NCI-H2196 treated with DMSO at 0.1 percent for 48 hours (cell line): ENCODE data around the gene GRK5.

Experiments used
- DNase-seq: peaks from one replicate; lab custom pipeline; 2025; ENCODE audit not compliant: unreplicated experiment; lab: John Stamatoyannopoulos, UW

GRK5 gene

DNA sequence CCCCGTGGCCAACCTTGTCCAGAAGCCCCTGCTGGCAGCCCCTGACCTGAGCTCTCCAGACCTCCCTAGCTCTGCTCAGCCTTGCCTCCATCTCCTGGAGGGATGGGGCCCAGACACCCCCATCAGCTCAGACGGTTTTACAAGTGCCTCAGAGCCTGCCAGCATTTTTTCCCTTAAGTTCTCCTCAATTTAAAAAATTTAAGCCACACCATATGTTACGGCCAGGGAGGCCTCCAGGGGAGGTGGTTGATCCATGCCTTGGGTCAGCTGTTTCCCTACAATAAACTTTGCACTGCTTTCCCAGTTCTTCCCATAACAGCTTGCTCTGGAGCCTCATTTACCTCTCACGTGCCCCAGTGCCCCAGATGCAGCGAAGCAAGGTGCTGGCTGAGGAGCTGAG is 191.6 kb downstream of the GRK5 start:
- no peak for DNase-seq

DNA sequence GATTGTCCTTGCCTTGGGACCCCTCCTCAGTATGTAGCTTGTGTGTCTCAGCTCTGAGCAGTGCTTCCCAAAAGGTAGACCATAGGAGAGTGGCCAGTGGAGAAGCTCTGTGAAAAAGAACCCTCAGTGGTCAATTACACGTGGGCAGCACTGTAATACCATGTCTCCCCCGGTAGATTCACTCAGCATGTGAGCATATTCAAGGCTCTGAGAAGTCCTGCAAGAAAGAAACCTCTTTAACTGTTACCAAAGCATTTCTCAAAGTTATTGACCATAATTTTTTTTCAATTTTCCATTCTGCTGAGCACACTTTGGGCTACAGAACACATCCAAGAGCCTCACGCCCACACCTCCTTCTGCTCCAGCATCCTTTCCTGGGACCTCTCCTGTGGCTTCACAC is 192.1 kb downstream of the GRK5 start:
- no peak for DNase-seq

DNA sequence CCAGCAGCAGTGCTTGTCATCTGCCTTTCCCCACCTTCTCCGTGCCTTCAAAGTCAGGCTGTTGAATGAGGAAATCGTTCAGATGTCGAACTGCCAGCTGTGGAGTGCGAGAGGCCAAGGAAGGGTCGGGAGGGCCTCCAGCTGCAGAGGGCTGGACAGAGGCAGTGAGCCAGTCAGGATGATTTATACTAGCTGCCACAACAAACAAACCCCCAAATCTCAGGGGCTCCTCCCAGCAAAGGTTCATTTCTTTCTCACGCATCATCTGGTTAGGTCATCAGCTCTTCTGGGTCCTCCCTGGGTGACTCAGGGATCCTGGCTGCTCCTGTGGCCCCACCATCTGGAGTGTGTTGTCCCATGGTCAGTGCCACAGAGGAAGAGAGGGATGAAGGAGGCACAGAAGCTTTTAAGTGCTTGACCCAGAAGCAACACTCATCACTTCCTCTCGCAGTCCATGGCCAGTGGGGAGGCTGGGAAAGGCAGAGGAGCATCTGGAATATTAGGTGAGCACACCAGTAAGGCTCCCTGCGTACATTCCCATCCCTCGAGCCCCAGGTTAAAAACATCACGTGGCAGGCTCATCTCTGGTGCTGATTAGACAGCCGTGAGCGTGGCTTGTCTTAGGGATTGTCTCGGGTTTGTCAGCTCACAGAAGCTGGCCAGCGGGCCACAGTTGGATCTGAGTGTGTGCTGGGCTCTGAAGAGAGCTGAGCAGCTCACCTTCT is 194.5 kb downstream of the GRK5 start:
- DNase-seq = no peak

DNA sequence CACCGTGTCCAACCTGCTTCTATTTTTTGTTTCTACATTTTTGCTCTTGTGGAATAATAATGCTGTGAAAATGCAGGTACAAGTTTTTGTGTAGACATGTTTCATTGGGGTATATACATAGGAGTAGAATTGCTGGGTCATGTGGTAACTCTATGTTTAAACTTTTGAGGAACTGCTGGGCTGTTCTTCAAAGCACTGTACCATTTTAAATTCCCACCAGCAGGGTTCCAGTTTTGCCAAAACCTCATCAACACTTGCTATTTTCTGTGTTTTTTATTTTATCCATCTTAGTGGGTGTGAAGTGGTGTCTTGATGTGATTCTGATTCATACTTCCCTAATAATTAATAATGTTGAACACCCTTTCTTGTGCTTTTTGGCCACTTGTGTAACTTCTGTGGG is 196.6 kb downstream of the GRK5 start:
- DNase-seq = no peak

DNA sequence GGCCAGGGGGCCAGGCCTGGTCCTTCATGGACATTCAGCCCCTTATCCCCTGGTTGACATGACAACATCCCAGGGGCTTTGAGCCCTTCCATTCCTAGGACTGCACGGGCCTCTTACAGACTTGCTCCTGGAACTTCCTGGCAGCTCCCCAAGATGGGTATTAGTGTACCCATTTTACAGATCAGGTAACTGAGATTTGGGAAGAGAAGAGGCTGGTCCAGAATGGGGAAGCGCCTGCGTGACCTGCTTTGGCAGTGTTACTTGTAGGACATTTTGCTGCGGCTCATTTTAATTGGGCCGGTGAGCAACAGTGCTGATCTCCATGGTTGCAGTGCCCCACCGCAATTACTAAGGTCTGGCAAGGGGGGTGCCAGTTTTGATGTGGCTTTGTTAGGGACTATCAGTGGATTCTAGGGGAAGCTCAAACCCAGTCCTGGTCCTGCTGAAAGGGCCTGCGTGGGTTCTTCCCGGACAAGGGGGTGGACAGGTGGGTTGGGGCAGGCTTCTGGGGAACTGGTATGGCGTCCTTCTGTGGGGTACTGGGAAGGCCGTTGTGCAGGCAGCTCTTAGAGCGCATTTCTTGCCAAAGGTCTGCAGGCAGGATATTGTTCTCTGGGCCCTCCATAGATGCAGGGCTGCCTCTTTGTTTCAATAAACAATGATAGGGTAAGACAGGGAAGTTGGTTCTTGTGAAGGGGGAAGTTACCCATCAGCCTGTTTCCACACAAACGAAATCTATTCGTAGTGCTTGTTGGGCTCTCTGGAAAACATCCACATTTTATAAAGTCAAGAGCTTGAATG is 197.5 kb downstream of the GRK5 start:
- no peak for DNase-seq

DNA sequence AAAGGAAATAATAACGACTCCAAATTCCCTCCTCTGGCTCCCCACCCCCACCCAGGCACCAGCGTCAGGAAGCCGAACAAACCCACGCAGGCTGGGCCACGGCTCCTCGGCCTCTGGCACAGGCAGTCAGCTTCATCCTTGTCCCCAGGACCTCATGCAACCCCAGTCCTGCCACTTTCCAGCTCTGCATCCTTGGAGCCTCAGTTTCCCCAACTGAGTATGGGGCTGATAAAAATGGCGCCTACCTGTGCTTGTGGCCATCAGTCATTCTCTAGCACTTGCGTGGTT is 198.1 kb downstream of the GRK5 start:
- no peak for DNase-seq

DNA sequence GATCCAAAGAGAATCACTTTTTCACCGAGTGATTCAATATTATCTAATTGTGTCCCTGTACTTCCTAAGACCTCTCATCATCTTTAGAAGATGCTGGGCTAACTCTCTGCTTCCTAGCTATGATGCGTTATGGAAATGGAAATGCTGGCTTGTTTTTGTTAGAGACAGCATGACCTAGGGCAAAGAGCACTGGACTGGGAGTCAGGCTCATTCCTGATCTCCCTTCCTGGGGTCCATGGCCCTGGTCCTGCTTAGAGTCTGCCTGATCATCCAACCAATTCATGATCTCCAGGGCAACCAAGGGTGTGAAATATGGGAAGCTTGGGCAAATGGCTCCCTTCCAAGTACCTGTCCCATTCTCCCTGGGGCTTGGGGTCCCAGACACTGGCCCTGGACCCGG is 198.8 kb downstream of the GRK5 start:
- no peak for DNase-seq

DNA sequence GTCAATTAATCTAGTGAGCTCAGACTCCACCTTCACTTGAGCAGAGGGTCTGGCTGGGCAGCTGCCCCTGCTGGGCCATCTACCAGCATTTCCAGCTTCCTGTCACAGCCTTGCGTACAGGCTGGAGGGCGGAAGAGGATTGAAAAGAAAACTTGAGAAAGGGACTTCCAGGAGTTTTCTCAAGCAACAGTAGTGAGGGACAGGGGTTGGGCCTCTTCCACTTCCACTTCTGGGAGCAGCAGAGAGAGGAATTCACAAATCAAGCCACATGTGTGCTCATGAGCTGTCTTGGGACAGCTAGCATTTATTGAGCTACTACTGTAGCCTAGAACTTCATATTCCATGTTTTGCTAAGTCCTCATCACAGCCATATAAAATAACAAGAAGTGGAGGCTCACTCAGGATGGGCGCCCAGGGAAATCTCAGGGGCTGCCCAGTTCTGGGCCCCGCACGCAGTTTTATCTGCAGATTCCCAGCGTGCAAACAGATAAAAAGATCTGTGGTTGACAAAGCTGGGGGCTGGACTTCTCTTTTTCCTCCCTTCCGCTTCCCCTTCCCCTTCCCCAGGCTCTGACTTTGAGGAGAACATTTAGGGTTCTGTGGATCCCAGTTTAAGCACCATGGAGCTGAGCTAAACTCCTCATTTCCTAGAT is 199.4 kb downstream of the GRK5 start:
- no peak for DNase-seq

DNA sequence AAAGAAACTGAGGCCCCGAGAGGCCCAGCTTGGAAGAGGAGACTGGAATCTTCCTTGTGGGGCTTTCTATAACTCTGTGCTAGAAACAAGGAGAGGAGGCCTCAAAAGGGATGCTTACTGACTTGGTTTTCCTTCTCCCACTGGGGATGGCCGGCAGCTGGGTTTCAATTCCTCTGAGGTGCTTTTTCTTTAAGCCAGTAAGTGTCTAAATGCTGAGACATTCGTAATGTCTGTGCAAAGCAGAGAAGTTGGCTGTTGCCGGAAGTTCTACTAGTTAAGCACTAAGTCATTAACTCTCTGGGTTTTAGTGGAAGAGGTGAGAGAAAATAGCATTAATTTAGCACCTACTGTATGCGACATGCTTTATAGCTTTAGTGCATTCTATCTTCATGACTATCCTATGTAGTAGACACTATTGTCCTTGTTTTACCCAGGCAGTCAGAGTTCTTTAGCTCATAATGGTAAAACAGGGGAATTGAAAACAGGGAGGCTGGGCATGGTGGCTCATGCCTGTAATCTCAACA is 199.9 kb downstream of the GRK5 start:
- DNase-seq = no peak

DNA sequence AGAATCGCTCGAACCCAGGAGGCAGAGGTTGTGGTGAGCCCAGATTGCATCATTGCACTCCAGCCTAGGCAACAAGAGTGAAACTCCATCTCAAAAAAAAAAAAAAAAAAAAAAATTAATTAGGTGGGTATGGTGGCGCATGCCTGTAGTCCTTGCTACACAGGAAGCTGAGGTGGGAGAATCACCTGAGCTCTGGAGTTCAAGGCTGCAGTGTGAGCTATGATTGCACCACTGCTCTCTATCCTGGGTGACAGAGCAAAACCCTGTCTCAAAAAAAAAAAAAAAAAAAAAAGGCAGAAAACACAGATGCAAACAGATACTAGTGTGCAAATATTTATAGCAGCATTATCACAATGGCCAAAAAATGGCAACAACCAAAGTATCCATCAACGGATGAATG is 200.7 kb downstream of the GRK5 start:
- no peak for DNase-seq

DNA sequence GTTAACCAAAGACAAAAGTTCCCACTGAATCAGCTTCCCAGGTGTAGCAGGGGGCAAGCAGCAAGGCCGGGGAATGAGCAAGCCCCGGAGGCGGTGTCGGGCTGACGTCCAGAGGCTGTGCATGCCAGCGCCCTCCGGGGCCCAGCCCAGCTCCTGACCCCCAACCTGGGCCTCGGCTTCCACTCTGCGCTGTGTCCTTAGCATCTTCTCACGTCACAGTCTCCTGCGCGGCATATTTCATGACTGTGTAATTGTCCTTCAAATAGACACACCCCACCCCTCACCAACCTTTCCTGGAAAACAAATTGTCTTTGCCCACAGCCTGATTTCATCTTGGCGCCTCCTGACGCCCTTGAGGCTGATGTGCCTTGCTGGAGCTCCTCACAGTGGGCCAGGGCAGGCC is 201.6 kb downstream of the GRK5 start:
- DNase-seq = no peak

DNA sequence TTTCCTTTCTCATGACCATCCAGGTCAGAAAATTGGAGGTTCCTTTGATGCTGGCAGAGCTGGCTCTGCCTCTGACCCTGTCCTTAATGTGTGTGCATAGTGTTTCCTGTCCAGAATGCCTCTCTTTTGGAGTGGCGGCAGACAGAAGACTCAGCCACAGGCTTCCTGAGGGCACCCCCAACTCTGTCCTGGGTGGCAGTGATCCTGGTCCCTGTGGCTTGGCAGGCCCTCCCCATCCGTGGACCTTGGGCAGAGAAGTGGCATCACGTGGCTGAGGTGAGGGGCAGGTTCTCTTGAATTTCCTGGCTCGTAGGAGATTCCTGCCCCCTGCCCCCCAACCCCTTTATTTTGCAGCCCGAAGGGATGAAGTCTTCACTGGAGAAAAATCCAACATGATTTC is 202.0 kb downstream of the GRK5 start:
- no peak for DNase-seq

DNA sequence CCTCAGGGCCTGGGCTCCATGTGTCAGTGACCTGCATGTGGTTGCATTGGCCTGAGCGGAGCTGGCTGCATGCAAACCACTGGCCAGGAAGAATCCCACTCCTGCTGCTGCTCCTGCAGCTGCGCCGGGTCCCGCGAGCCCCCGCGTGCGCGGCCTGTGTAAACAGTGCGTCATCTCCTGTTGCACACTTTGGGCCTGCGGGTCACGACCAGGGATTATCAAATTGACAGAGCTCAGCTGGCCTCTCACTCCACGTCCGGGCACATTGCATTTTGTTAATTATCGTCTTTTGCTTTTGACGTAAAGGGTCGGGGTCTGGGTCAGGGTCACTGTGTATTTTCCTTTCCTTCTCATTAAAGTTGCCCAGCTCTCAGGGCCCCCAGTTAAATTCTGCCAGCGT is 202.5 kb downstream of the GRK5 start:
- DNase-seq = no peak

DNA sequence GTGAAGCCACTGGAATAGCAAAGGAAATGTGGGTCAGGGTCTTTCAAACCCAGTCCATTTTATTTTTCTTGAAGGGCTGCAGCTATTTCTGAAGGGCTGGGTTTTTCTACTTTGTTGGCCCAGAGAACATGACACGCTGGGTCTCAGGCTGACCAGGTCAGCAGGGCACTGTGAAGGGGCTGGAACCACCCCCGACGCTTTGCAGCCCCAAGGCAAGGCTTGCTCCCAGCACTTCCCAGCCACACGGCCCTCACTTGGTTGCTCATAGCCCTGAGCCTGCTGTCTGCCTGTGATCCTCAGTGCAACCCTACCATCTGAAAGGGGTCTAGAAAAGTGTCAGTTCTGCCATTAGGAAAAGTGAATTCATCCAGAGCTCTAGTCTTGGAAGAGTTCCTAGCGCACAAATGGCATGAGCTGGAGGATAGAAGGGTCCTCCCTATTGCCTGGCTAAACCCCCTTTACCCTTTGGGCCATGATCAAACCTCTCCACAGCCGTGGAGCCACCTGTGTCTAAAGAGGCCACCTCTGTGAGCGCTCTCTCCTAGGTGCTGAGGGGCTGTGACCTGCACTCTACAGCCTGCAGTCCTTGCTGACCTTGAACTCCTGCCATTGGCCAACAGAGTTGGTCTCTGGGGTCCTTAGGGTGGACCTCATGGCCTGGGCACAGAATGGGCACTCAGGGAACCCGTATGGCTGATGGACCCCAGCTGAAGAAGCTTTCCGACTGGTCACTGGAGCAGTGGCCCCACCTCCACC is 203.2 kb downstream of the GRK5 start:
- DNase-seq = no peak

DNA sequence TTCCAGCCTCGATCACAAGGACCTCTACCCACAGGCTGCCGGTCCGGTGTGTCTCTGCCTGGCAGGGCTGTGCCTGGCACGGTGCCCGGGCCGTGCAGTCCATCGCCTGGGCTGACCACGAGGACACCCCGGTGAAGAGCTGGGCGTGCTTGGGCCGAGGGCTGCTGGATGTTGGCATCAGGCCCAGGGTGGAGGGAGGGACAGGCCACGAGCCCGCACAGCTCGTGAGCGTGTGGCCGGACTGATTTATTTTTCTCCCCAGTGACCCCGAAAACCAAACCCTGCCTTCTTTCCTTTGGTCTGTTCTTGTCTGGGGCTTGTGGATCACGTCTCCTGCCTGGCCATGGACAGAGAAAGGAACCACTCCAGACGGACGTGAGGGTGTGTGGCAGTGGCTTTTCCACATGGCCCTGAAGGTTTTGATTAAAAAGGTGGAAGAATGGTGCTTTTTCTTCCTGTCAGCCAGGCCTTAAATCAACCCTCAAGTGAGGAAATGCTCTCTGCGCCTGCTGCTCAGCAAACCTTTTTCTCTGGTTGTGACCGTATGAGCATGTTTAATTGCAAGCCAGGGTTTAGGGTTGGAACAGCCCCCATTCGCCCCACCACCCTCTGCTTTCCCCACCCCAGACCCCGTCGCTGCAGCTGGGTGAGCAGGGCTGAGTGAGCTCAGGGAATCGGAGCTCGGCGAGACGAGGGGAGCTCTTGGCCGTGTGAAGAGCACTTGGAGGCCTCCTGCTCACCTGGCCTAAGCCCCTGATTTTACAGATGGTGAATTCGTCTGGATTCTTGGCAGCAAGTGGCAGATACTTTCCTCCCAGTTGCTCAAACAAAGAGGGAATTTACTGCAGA is 205.1 kb downstream of the GRK5 start:
- DNase-seq = no peak

DNA sequence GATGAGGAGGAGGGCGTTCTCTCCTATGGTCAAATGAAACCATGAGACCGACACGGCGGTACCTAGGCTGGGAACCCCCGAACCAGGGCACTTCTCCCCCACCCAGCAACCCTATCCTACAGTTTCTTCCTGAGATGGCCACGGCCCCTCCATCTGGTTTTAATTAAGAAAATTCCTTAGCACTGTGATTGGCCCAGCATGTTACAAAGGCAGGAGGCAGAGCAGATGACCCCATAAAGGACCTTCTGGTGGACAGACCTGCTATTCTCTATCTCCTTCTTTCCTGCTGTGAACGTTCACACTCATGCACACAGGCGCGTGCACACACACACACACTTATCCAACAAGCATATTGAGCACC is 205.7 kb downstream of the GRK5 start:
- no peak for DNase-seq

DNA sequence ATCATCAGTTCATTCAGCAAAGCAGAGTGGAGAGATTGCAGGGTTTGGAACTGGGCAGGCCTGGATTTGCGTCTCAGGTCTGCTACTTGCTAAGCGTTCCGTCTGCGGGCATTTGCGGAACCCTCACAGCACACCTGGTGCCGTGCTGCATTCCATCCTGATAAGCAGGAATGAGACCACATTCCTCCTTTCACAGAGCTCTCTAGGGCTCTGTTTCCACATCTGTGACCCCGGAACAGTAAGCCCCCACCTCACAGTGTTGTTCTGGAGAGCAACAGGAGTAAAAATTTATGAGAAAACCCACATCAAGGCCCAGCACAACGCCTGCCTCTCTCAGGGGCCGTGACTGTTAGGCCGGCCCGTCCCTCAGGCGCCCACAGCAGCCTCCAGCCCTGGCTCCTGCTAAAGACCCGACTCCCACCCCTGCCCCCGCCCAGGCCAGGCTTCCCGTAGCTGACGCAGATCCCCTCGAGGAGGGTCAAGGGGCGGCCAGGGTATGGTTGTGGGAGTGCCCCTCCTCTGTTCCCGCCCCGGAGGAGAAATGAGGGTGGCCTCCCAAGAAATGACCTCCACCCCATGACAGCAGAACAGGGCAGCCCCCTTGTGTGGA is 206.2 kb downstream of the GRK5 start:
- no peak for DNase-seq

DNA sequence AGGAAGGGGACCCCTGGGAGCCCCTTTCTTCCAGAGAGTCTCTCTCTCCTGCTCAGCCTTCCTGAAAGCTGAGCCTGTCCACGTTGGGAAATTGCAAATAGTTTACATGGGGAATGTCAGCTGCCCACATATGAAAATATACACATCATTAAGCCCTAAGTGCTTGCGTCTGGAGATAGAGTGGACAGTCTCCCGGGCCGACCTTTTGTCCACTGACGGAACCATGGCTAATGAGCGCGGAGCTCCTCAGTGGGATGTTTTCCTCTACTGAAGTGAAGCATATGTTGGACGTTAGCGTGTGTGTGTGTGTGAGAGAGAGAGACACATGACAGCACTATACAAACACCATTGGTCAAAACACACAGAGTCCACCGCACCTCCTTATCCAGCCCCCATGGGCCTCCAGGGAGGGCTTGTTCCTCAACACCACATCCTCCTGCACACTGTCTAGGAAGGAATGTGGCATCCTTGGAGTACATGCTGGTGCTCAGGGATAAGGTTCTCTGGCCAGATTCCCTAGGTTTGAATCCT is 206.8 kb downstream of the GRK5 start:
- no peak for DNase-seq

DNA sequence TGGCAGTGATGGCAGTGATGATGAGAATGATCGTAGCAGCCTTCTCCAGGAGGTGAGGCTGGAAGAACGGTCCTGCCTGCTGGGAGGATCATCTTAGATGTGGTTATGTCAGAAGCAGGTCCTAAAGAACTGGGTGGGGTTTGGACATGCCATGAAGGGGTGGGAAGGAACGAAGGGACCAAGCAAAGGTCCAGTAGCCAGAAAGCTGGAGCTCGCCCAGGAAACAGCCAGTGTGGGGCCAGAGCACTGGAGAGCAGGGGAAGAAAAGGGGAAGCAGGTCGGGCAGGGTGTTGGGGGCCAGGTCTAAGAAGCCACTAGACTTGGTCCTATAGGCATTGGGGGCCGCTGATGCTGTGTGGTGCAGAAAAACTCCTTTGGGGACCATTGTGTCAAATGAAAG is 207.8 kb downstream of the GRK5 start:
- DNase-seq = no peak
